ENCODE measurements around the gene NFATC2IP.
"Not testable (repeated sequence)": the region's sequence is repeated elsewhere in the genome, so short reads cannot be mapped to it uniquely, and the experiment has no call there.

NFATC2IP gene

DNA sequence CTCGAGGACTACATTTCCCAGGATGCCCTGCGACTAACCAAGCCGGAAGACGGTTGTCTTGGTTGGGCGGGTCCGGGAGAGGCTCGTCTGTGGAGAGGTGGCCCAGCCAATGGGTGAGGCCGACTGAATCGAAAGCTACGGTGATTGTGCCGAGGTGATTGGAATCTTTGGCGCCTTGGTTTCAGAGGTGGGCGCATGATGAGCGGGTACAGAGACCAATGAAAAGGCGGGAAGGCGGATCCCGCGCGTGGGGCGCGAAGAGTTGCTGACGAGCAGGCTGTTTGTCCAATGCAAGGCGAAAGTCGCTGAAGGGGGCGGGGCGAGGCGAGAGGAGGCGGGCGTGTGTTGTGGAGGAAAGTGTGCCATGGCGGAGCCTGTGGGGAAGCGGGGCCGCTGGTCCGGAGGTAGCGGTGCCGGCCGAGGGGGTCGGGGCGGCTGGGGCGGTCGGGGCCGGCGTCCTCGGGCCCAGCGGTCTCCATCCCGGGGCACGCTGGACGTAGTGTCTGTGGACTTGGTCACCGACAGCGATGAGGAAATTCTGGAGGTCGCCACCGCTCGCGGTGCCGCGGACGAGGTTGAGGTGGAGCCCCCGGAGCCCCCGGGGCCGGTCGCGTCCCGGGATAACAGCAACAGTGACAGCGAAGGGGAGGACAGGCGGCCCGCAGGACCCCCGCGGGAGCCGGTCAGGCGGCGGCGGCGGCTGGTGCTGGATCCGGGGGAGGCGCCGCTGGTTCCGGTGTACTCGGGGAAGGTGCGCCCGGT is at the start of gene NFATC2IP:
Gene NFATC2IP, plus strand, starts transcription at position 290 of the 762 bp plus-strand sequence. Its CDS starts 75 bp downstream, at position 365.
- peak; percentile 100 for DNase-seq

DNA sequence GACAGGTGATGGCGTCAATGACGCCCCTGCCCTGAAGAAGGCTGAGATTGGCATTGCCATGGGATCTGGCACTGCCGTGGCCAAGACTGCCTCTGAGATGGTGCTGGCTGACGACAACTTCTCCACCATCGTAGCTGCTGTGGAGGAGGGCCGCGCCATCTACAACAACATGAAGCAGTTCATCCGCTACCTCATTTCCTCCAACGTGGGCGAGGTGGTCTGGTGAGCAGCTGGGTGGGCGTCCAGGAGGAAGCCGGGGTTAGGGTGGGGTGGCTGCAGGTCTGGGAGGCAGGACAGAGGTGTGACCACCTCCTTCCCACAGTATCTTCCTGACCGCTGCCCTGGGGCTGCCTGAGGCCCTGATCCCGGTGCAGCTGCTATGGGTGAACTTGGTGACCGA is 48.9 kb upstream of the NFATC2IP start:
- no peak for DNase-seq

DNA sequence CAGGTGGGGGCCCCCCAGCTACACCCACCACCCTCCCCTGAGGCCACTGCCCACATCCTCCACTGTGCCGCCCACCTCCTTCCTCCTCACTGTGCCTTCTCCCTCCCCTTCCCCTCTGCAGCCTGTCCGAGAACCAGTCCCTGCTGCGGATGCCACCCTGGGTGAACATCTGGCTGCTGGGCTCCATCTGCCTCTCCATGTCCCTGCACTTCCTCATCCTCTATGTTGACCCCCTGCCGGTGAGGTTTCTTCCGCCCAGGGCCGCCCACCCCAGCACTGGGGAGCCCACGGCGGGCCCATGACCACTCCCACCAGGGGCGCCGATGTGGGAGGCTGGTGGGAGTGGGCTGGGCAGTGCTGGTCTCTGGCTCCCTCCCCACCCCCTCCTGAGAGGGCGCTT is 47.8 kb upstream of the NFATC2IP start:
- DNase-seq = no peak

DNA sequence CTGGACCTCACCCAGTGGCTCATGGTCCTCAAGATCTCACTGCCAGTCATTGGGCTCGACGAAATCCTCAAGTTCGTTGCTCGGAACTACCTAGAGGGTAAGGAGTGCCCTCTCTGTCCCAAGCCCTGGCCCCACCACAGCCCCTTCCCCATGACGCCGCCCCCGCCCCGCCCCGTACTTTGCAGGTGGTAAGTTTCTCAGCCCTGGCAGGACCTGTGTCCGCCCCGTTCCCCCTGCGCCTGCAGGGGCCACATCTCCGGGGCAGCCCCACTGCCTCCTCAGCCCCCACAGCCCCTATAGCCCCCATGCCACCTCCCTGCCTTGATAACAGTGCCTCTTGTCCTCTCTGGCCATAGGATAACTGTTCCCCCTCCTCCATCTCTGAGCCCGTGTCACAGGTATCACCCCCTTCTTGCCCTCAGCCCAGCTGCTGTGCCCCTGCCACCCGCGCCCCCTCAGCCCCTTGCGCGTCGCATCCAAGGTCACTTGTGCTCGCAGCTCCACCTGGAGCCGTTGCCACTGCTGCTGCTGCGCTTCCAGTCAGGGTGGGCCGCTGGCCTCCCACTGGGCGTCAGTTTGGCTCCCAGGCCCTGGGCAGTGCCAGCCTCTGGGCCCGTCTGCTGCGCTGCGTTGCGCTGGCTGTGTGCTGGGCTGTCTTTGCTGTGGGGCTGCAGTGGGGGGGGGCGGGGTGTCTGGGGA is 47.2 kb upstream of the NFATC2IP start:
- DNase-seq = no peak

DNA sequence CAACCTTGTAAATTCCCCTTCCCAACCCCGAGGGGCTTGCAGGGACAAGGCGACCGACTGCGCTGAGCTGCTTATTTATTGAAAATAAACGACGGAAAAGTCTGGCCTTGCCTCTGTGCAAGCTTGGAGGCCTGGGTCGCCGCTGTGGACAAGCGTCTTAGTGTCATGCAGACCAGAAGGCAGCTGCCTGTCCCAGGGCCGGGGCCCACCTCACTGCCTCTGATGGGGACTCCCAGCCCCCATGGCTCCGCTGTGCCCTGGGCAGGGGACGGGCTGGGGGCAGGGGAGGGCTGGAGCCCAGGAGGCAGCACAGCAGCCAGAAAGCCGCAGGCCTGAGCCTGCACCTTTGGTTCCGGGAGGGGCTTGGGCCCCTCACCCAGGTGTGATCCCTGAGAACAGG is 46.4 kb upstream of the NFATC2IP start:
- no peak for DNase-seq

DNA sequence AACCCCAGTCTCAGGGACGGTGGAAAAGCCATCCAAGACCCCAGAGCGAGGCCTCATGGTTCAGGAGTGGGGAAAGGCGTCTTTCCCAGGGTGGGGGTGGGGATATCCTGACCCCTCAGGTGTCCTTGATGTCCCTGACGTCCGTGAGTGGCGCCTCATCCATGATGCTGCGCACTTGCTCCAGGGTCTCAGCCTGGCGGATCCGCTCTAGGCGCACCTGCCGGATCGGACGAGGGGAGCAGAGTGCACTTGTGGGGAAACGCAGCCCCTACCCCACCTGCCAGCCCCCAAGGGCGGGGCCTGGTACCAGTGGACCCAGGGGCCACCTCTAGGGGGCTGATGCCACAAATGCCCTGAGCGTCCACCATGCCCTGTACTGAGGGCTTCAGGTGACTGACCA is 45.9 kb upstream of the NFATC2IP start:
- no peak for DNase-seq

DNA sequence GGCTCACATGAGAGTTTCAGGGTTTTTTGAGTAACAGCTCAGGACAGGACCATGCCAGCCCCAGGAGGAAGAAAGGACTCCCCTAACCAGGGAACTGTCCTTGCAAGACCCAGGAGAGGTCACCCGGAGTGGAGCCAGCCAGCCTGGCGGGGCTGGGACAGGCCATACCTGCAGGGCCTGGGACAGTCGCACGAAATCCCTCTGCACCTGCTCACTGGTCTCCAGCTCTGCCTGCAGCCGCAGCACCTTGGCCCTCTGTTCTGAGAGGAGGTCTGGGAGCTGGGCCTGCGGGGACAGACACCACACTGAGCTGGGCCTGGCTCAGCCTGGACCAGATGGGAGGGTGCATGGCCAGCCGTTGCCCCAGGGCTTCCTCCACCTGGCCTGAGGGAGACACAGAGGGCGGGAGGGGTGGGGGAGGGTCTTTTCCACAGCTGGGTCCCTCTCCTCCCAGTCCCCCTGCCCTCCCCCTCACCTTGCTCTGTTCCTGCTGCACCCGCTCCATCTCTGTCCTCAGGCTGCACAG is 45.4 kb upstream of the NFATC2IP start:
- no peak for DNase-seq

DNA sequence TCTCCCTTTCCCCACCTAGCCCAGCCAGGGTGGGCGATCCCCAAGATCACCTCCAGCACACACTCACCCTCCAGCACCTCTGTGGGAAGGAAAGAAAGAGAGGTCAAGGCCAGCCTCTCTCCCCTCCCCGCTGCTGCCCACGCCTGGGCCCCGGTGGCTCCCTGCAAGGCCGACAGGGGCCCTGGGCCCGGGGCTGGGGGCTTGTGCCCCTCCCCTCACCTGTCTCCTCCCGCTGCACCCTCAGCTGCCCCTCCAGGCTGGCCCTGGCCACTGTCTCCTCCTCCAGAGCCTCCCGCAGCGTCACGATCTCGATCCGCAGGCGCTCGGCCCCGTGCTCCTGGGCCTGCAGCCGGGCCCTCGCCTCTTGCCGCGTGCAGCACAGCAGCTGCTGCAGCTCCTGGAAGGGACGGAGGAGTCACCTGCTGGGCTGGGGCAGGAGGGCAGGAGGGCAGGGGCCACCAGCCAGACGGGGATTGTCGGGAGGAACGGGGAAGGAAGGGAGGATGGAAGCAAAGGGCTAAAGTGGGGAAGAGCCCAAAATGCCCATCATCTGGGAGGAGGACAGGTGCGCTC is 44.9 kb upstream of the NFATC2IP start:
- no peak for DNase-seq

DNA sequence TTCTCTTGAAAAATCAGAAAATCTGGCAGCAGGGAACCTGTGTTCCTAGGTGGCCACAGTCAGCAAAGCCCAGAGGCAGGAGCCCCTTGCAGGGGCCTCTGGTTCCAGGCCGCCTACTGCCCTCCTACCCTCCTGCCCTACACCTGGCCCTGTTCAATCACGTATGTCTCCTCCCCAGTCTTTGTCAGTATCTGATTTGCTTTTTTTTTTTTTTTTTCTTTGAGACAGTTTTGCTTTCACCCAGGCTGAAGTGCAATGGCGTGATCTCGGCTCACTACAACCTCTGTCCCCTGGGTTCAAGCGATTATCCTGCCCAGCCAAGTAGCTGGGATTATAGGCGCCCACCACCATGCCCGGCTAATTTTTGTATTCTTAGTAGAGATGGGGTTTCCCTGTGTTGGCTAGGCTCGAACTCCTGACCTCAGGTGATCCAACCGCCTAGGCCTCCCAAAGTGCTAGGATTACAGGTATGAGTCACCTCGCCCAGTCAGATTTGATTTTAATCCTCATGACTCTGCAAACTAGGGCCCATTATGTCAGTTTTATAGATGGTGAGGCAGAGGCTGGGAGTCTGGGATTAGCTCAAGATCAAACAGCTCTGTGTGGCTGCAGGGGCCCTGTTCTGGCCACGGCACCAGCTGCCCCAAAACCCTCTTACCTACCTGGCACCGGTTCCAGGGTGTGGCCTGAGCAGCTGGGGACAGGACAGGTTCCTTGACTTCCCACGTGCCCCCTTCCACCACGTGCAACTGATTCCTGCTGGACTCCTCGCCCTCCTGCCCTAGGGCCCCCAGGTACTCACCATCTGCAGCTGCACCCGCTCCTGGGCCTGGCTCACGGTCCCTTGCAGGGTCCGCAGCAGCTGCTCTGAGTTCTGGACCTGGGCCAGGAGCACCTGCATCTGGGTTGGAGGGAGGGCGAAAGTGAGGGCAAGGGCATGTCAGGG is 40.4 kb upstream of the NFATC2IP start:
- DNase-seq = no peak

DNA sequence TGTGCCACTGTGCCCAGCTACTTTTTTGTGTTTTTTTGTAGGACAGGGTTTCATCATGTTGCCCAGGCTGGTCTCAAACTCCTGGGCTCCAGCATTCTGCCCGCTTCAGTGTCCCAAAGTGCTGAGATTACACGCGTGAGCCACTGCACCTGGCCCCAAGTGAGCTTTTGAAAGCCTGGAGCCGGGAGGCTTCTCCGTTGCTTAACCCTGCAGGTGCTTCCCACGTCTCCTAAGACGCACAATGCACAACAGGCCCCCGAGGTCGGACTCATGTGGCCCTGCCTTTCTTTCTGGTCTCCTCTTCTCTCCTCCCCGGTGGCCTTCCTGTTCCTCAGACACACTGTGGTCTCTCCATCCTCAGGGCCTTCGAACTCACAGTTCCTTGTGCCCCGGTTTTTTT is 38.2 kb upstream of the NFATC2IP start:
- no peak for DNase-seq

DNA sequence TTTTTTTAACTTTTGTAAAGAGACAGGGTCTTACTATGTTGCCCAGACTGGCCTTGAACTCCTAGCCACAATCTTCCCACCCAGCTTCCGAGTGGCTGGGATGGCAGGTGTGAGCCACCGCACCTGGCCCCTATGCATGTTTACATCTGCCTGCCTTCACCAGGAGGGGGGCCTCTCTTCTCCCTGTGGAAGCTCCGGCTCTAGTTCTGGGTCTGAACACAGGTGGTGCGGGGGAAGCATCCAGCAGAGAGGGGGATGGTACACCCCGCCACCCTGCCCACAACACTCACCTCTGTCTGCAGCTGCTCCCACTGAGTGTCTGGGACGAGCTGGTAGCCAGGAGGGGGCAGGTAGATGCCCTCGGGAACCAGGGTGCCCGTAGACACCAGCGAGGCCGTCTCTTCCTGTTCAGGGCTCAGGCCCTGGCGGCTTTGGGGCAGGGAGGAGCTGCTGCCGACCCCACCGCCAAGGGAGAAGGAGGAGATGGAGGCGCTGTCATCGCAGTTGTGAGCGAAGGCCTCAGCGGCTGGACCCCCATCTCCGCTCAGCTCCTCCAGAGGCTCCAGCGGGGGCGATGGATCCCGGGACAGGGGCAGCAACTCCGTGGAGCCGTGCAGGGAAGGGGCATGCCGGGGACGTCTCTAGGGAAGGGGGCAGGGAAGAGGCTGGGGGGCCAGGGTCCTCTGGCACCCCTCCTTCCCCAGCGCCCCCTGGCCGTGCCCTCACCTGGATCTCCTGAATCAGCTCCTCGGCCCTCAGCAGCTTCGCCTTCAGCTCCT is 36.6 kb upstream of the NFATC2IP start:
- DNase-seq = no peak

DNA sequence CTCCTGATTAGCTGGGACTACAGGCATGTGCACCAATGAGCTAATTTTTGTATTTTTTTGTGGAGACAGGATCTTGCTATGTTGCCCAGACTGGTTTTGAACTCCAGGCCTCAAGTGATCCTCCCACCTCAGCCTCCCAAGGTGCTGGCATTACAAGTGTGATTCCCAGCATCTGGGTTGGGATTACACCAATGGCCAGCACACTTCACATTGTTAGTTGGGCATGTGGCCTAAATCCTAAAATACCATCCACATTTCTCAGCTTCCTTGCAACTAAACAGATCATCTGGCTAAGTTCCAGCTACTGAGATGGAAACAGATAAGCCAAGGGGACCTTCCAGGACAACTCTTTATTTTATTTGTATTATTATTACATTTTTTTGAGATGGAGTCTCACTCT is 35.6 kb upstream of the NFATC2IP start:
- DNase-seq = peak; percentile 72

DNA sequence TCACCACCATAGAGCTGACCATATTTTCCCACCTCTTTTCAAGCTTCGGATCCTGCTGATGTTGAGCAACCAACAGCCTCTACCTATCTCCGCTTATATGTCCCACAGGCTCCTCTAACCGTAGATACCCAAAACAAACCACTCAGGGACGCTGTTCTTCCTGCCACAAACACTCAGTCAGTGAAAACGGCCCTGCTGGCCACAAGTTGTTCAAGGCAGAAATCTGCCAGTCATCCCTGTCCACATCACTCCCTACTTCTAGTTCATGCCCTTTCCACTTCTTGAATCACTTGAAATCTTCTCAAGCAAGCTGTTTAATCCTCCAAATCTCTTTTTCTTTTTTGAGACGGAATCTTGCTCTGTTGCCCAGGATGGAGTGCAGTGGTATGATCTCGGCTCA is 33.6 kb upstream of the NFATC2IP start:
- DNase-seq = no peak

DNA sequence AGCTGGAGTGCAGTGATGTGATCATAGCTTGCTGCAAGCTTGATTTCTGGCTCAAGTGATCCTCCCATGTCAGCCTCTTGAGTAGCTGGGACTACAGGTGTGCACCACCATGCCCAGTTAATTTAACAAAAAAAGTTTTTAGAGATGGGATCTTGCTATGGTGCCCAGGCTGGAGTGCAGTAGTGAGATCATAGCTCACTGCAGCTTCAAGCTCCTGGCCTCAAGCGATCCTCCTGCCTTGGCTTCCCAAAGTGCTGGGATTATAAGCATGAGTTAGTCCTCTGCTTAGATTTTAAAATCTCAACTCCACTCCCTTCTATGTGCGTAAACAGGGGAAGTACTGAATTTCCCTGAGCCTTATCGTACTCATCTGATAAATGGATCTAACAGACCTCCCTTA is 32.0 kb upstream of the NFATC2IP start:
- no peak for DNase-seq

DNA sequence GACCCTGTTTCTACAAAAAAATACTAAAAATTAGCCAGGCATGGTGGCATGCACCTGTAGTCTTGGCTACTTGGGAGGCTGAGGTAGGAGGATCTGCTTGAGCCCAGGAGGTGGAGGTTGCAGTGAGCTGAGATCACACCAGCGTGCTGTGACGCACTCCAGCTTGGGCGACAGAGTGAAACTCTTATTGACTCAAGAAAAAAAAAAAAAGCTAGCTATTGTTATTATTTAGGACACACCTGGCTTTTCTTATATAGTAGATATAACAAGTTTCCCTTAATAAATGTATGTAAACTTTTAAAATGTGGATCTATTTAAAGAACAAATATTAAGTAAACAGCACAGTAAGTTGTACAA is 27.5 kb upstream of the NFATC2IP start:
- no peak for DNase-seq

DNA sequence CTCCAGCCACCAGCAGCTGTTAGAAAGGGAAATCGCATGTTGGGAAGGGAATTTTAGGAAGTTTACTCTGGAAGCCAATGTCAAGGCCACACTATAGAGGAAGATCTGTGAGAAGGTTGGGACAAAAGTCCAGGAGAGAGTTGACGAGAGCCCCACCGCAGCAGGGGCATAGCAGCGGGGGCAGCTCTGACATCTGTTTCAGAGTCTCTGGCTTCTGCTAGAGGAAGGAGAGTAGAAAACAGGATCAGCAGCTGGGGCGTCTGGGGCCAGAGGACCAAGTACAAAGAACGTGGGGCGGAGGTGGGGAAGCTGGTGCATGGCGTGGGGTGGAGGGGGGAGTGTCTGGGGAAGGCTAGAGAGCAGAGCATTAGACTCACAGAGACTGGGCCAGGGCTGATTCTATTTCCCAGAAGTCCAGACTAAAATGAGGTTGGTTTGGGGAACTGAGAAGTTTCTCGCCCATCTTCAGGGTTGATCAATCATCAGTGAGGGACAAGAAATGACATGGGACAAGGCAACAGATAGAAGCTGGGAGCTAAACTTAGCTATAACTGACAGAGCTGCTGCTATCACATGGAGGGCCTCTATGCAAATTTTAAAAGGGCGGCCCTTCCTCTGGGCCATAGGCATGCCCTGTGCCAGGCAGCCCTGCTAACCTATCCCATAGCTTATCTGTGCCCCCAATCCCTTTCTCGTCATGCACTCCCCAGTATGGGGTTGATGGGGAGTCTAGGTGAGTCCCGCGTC is 26.9 kb upstream of the NFATC2IP start:
- DNase-seq = no peak

DNA sequence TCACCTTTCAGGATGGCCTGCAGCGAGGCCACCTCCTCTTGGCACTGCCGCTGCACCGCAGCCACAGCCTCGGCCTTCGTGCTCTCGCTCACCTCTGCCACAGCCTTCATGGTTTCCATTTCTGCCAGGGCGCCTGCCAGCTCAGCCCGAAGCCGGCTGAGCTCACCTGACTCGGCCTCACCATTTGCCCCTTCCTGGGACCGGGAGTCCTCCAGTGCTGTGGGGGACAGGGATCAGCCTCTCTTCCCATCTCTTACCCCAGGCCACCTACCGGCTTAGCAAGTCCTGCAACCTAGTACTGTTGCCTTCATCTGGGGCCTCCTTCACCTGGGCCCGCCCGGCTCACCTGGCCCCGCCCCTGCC is 26.4 kb upstream of the NFATC2IP start:
- no peak for DNase-seq

DNA sequence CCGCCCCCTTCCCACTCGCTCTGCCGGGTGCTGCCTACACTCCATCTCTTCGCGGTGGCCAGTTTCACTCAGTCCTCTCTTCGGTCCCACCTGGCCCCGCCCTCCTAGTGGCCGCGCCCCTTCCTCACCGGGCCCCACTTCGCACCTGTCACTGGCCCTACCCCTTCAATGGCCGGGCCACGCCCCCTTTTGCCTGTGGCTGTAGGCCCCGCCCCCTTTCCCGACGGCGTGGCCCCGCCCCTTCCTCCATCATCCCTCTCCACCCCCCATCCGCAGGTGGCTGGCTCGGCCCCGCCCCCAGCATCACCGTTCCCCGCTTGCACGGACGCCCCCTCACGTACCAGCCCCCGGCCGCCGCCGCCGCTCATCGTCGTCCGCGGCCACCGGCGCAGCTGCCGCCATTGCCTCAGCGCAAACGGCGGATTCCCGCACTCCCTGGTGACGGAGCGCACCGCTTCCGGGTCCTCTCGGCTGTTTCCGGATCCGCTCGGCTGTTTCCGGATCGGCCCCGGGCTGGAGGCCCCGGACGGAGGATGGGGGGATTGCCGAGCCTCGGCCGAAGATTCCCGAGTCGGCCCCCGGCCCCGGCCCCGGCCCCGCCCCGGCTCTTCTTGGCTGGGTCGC is 25.9 kb upstream of the NFATC2IP start, which contains the start of gene RABEP2:
Gene RABEP2, minus strand, starts transcription at position 477 of the 624 bp plus-strand sequence. Its CDS starts 75 bp downstream, at position 402.
- peak; percentile 82 for DNase-seq

DNA sequence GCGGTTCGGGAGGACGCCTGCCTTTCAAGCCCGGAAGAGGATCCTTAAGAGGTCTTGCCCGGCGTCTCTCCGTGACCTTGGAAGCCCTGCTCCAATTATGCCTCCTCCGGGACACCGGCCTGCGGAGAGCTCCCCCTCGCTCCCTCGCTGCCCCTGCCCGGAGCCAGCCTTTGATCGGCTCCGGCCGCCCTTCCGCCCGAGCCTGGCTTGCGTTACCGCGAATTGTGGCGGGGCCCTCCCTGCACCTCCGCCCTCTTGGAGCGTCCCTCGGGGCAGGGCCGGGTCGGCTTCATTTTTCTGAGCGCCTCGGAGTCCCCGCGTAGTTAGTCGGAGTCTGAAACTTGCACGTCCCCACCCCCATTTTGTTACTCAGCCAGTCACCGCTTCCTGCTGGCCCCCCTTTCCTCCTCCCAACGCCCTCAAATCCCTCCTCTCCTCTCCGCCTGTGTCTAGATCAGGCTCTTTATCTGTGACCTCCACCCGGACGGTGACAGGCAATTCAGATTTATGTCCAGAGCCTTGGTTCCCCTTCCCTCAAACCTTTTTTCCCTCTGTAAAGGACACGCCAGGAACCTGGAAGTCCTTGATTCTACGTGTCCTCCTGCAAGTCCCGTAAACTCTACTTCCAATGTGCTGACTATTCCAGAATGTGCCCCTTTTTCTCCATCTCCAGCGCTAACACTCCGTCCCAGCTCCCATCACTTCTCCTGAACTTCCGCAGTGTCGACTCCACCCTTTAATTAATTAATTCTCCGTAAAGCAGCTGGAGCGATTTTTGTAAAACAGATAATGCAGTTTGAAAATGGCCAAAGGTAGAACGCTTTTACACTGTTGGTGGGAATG is 25.1 kb upstream of the NFATC2IP start:
- DNase-seq = peak; percentile 78

DNA sequence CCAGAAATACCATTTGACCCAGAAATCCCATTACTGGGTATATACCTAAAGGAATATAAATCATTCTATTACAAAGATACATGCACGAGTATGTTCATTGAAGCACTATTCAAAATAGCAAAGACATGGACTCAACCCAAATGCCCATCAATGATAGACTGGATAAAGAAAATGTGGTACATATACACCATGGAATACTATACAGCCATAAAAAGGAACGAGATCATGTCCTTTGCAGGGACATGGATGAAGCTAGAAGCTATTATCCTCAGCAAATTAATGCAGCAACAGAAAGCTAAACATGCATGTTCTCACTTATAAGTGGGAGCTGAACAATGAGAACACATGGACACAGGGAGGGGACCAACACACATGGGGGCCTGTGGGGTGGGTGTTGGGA is 24.5 kb upstream of the NFATC2IP start:
- DNase-seq = not testable (repeated sequence)

Data from HCEC 1CT (cell line).